SH-SY5Y (cell line): Measurements from ENCODE around the gene SIX1.

Source experiments
- GATA2 ChIP-seq: IDR thresholded peaks from 2 replicates; pipeline ENCODE4 v1.6.1; 2011; ENCODE audit warnings: mild to moderate bottlenecking, low read depth, low read length
- GATA3 ChIP-seq: IDR thresholded peaks from 2 replicates; pipeline ENCODE4 v1.6.1; 2011; ENCODE audit warnings: low read depth, mild to moderate bottlenecking, low read length, moderate library complexity

DNA sequence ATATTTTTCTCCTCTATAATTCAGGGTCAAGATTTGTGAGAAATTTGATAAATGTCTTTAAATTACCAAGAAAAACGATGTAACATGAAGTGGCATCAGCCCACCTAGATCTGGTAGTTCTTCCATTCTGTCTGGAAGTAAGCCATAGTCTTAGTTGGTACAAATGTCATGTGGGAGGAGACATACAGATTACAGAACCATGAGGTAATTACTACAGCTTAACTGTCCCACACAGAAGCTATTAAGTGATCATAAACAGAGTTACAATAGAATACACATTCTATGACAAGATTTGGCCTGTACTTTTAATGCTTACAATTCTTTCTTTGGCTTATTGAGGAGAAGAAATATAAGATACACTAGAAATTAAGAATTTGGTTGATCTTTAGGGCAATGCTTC is 13.7 kb upstream of the SIX1 start:
- TF ChIP-seq GATA2 (no peak), GATA3 (no peak)
